Panc1 (cell line): ENCODE results near the gene NALCN.

Source experiments
- POLR2AphosphoS5 ChIP-seq: IDR thresholded peaks from 2 replicates; pipeline ENCODE4 v1.6.1; 2012; ENCODE audit warnings: mild to moderate bottlenecking, low read depth, low read length, moderate library complexity
- REST ChIP-seq, 2 experiments: IDR thresholded peaks; 2 replicates each; pipeline ENCODE4 v1.6.1; 2011 to 2012; ENCODE audit warnings: low read depth in 2 of 2, control low read depth in 1 of 2, low read length in 1 of 2, mild to moderate bottlenecking in 1 of 2, moderate library complexity in 1 of 2; ENCODE audit not compliant: insufficient read depth in 1 of 2
- SIN3A ChIP-seq: IDR thresholded peaks from 2 replicates; pipeline ENCODE4 v1.6.1; 2012; ENCODE audit warnings: low read depth, mild to moderate bottlenecking, low read length, moderate library complexity, borderline replicate concordance; ENCODE audit not compliant: insufficient read depth
- TCF7L2 ChIP-seq: IDR thresholded peaks from 2 replicates; pipeline ENCODE4 v1.6.1; 2011; ENCODE audit warnings: mild to moderate bottlenecking, low read depth, low read length, inconsistent platforms
- TF ChIP-seq, protein P1 (sequence below): fragments of 450-650 bp; IDR thresholded peaks from 2 replicates; pipeline ENCODE4 v1.5.1; 2017; ENCODE audit warnings: mild to moderate bottlenecking

- TF ChIP-seq, protein P1, sequence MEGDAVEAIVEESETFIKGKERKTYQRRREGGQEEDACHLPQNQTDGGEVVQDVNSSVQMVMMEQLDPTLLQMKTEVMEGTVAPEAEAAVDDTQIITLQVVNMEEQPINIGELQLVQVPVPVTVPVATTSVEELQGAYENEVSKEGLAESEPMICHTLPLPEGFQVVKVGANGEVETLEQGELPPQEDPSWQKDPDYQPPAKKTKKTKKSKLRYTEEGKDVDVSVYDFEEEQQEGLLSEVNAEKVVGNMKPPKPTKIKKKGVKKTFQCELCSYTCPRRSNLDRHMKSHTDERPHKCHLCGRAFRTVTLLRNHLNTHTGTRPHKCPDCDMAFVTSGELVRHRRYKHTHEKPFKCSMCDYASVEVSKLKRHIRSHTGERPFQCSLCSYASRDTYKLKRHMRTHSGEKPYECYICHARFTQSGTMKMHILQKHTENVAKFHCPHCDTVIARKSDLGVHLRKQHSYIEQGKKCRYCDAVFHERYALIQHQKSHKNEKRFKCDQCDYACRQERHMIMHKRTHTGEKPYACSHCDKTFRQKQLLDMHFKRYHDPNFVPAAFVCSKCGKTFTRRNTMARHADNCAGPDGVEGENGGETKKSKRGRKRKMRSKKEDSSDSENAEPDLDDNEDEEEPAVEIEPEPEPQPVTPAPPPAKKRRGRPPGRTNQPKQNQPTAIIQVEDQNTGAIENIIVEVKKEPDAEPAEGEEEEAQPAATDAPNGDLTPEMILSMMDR, result no peak
- TF ChIP-seq POLR2AphosphoS5, result no peak
- TF ChIP-seq REST (IDR thresholded peaks at IDR 0.05; ENCODE audit: insufficient read depth in 1 of 2, low read depth in 2 of 2, low read length in 1 of 2), result no peak
- TF ChIP-seq SIN3A, result no peak
- TF ChIP-seq TCF7L2, result no peak
Observed at GRCh38 chr13:101018720-101019119, 397.6 kb downstream of the NALCN start.
